Fibroblast of skin of left quadriceps (primary cell): ENCODE data around the gene KIAA0513.

Experiments used
- DNase-seq, 2 experiments: peaks; one replicate each; pipeline ENCODE4 v3.0.0-alpha.2; 2013; ENCODE audit warnings: low read depth in 2 of 2

KIAA0513 gene

DNA sequence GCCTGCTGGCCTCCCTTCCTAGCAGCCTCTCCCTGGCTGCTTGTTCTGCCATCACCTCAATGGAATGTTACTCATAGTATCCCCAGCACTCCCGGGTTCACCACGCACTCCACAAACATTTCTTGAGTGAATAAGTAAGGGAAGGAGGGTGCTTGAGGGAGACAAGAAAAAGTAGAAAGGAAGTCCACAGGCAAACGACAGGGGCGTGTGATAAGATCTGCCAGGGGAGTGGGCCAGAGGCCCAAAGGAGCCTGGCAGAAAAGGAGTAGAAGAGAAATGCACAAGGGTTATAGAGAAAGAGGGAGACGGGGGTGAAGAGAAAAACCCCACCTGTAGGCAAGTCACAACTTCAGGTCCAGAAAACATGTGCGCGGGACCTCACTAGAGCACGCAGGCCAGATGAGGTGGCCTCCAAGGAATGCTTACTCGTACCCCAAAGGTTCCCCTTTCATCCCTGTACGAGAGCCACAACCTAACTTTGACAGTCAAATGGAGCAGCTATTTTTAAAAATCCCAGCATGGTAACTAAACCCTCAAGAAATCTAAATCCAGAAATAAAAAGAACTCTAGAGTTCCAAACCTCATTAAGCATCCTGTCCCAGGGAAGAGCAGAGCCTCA lies 22.9 kb upstream of the KIAA0513 start:
- peak; percentile 84 to 86 for DNase-seq

DNA sequence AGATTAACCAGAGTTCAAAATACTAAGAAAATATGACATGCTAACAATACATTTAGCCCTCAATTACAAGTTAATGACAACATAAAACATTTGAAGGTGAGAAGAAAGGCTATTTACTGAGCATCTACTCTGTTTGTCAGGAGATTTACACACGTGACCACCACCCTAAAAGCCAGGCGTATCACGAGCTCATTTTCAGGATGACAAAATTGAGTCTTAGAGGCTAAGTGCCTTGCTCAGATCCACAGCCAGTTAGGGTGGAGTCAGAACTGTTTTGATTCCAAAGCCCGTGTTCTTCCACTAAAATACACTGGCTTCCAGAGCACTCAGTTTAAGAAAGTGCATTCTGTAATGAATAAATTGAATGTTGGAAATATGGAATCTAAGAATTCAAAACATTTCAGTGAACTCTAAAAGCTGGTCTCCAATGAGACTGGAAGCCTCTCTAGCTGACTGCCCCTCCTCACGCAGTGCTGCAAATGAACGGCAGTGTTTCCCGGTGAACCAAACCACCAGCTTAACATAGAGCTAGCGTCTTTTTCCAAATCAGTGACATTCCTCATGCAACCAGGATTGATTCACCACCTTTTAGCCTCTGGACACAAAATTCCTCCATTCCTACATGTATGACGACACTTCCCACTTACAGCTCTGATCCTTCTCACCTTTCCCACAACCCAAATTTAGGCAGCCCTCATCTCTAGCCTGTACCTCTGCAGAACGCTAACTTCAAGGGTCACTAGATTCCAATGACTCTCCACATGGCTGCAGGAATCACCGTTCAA lies 22.1 kb upstream of the KIAA0513 start:
- DNase-seq, result no peak

DNA sequence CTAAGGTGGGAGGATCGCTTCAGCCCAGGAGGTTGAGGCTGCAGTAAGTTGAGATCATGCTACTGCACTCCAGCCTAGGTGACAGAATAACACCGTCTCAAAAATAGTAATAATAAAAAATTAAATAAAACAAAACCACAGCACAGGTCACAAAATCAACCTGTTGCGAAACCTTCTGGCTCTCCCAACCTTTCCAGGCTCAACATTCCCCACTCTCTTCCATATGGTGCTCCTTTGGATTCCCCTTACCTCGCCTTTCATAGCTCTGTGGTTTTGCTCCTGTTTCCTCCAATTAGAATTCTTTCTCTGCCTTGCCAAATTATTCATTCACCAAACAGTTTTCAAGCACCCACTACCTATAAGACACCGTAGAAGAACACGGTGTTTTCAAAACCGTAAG lies 21.0 kb upstream of the KIAA0513 start:
- peak in 1 of 2 experiments; percentile 52 for DNase-seq

DNA sequence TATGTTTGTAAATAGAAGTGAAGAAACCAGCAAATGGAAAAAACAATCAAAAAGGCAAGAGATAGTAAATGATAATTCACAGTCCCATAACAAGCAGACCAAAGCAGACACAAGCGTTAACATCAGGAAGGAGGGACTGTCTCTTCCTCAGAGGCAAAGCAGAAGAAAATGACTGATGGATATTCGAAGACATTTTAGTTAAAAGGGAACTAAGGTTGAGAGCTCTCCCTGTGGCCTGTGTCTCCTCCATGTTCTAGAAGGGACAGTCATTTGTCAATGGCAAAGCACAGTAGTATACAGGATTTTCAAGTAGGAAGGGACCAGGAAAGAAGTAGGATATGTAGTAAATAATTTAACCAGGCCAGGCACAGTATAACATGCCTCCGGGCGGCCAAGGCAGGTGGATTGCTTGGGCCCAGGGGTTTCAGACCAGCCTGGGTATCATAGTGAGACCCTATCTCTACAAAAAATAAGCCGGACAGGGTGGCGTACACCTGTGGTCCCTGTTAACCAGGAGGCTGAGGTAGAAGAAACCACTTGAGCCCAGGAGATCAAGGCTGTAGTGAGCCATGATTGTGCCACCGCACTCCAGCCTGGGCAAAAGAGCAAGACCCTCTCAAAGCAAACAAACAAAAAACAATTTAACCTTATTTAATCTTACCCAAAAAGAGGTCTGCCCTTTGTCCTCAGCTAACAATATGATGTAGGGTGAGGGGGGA lies 19.9 kb upstream of the KIAA0513 start:
- DNase-seq, result no peak

DNA sequence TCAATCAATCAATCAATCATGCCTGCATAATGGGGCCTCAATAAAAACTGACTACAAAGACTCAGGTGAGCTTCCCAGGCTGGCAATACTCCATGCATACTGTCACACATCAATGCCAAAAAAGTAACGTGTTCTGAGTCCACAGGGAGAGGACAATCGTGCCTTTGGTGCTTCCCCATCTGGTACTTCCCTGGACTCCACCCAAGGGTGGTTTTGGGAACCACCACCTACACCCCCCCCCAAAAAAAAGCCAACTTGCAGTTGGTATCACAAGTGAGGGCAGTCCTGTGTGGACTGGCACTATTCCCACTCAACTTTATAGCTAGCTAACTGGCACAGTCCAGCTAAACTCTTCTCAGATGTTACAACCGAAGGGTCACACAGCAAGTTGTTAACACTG lies 19.3 kb upstream of the KIAA0513 start:
- no peak for DNase-seq

DNA sequence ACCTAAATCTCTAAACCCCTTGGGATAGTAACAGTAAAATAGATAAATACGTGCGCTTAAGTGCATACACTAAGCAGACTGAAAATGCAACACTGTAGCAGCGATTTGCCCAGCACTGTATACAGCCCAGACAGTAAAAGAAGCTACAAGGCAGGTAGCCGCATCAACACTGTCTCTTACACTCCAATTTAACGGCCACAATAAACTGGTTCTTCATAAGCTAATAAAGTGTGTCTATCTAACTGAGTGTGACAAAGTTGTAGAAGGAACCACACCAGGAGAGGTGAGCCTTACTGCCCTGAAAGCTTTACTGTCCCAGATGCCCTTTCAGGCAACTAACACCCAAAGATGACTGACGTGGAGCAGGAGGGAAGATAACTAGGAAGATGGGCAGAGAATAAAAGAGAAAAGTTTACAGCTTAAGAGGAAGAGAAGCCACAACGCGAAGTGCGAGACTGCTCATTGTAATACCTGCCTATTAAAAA lies 17.1 kb upstream of the KIAA0513 start:
- no peak for DNase-seq

DNA sequence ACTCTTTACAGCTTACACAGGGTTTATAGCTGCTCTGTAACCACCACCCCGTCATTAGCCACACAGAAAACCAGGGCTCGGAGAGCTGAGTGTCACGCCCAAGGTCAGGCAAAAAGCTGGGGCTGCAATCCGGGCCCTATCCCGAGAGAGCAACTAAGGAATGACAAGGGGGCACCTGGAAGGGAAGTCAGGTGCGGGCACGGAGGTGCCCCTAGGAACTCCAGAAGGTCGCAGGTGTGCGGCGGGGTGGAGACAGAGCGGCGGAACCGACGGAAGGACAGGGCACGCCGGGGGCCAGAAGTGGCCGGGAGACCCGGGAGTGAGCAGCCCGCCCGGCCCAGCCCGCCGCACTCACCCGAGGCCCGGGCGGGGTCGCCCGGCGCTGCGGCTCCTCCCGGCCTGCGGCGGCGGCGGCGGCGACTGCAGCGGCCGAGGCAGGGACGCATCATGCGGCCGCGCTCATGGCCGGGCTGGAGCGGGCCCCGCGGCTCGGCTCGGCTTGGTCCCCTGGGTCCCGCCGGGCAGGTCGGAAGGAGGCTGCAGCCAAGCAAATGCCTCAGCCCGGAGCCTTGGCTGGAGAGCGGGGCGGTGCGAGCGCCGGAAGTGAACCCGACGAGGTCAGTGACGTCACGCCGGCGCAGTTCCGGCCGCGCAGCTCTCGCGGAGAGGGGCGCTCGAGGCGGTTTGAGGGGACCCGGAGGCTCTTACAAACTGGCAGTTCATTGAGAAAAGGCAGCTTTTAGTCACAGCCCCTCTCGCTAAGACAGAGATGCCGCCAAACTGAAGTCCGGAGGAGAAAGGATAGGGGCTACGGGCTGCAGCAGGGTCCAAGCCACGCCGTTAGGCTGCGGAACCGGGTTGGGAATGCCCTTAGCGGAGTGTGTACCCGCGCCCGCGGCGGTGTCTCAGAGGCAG lies 16.4 kb upstream of the KIAA0513 start, which contains the start of gene ZDHHC7:
Gene ZDHHC7, minus strand, starts transcription at position 605 of the 915 bp plus-strand sequence. CDS start 20,917 bp downstream, outside the sequence.
- DNase-seq, result peak; percentile 65

DNA sequence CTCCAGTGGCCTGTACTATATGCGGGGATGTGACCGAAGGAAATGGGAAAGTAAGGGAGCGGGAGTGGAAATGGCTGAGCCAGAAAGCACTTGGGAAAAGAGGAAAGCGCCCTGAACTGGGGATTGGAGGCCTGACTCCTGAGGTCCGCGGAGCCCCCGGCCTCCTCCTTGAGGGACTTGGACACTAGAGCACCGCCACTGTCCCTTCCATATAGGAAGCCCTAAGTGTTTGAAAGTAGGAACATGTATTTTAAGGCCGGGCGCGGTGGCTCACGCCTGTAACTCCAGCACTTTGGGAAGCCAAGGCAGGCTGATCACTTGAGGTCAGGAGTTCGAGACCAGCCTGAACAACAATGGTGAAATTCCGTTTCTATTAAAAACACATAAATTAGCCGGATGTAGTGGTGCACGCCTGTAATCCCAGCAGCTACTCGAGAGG lies 15.7 kb upstream of the KIAA0513 start:
- DNase-seq, result no peak

DNA sequence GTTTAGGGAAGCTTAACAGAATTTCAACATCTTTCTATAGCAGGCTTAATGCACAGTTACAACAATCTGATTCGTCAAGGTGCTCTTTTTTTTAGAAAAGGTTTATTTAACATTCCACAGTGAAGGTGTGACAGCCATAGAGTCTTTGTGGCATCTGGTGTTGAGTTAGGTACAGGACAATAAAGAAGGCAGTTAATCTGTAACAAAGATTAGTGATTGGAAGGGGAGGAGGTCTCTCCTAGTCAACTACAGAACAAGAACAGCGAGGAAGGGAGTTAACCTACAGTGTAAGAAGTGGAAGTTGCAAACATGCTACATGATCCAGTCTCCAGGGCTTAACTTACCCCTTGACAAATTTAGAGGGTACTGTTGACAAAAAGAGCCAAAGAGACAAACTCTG lies 13.3 kb upstream of the KIAA0513 start:
- no peak for DNase-seq

DNA sequence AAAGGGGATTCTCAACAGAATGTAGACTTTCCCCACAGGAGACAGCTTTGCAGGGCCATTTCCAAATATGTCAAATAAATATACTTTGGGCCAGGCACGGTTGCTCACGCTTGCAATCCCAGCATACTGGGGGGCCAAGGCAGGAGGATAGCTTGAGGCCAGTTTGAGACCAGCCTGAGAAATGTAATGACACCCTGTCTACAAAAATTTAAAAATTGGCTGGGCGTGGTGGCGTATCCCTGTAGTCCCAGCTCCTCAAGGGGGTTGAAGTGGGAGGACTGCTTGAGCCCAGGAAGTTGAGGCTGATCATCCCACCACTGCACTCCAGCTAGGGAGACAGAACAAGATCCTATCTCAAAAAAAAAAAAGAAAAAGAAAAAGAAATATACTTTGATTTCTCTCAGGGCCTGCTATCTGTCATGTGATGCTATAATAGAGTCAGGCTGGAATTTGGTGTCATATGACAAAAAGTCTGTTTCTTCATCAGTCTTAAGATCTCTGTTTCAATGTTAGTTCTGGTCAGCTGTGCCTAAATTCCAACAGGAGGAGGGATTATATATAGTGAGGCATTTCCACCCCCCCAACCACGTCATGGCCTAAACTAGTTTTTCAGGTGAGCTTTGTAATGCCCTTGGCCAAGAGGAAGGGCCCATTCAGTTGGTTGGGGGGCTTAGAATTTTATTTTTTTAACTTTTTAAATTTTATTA lies 12.0 kb upstream of the KIAA0513 start:
- DNase-seq, result no peak

DNA sequence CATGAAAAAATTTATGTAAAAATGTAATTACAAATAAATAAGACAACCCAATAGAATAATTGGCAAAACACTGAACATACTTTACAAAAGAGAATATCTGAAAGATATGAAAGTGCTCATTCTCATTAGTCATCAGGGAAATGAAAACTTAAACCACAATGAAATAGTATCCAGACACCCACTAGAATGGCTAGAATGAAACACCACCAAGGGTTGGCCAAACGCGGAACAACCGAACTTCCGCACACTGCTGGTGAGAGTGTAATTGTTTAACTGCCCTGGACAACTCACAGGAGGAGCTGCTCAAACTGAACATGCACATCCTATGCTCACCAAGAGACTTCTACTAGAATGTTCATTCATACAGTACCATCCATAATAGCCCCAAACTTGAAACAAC lies 10.4 kb upstream of the KIAA0513 start:
- DNase-seq, result no peak

DNA sequence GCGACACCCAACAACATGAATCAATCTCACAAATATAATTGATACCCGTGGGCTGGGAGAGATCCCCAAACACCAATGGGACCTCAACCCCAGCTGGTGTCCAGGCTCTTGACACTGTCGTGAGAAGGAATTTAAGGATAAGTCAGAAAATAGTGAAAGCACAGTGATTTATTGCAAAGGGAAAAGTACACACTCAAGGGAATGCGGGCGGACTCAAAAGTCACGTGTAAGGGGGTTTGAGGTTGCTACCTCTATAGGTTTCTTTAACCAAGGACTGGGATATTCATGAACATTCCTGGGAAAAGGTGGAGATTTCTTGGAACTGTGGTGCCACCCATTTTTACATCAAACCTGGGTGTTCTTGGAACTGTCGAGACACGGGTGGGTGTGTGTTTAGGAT lies 10.0 kb upstream of the KIAA0513 start:
- no peak for DNase-seq

DNA sequence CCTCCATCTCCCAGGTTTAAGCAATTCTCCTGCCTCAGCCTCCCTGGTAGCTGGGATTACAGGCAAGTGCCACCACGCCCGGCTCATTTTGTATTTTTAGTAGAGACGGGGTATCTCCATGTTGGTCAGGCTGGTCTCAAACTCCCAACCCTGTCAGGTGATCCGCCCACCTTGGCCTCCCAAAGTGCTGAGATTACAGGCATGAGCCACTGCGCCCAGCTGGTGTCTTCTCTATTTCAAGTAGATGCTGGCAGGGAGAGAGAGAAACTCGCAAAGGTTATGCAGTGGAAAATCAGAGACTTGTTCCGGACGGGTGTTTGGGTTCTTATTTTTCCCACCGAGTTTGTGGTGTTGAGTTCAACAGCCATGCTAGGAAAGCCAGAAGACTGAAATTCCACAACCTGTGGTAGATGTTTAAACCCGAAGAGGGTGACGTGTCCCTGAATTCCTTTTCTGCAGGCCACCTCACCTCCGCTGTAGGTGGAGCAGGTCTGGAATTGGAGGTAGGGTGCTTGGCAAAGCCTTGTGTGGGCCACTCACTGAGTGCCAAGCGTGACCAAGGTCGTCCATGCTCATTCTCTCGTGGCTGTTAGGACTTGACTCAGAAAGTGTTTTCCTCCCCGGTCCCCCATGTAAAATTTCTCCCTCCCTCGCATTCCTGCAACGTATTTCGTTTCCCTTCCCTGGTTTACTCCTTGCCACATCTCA lies 8.9 kb upstream of the KIAA0513 start:
- DNase-seq, result no peak

DNA sequence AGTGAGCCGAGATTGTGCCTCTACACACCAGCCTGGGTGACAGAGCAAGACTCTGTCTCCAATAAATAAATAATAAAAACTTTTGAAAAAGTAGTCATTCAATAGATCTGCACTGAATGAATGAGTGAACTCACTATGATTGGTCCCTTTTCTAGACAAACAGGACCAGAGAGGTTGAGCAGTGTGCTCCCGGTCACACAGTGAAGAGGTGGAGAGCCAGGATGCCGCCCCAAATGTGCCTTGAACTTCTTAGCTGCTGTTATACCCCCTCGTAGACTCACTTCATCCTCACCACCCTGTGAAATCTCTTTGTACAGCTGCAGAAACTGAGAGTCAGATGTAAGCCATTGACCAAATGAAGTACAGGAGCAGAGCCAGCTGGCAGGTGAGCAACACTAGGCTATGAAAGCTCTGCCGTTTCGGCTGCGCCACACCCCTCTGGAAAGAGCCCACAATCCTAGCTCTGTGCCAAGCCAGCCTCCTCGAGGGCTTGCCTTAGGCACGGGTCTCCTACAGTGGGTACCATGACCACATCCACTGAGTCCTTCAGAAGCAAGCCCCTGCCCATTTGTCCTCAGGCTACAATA lies 7.8 kb upstream of the KIAA0513 start:
- DNase-seq, result no peak

DNA sequence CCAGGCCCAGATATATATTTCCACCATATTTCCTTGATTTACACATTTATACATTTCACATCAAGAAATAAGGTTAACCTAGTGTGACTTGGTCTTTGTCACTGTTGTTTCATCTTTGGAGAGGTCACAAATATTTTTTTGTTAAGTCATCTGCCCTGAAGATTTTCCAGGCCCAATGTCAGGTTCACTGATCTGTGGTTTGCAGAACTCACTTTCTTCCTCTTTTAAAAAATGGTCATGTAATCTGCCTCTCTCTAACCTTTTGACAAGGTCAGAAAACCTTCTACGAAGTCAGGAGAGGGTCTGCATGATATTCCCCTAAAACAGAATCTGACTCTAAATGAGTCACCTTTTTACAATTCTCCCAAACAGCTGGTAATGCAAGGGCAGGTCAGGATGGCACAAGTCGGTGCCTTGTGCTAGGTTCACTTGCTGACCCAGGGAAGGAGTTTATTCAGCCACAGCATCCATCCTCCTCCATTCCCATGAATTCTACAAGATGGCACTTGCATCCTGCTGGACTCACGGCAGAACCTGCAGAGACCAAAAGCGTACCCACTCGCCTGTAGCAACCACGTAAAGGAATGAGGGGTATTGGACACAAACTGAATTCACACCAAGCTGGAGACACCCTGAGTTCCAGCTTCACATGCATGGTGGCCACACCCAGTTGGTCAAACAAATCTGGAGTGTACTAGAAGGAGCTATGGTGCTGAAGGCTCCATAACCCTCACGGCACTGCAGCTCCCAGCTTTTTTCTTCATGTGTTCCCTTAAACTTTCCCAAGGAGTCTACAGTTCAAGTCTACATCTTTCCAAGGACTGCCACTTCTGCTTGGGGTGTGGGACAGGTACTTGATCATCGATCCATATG lies 1.6 kb upstream of the KIAA0513 start:
- no peak for DNase-seq

DNA sequence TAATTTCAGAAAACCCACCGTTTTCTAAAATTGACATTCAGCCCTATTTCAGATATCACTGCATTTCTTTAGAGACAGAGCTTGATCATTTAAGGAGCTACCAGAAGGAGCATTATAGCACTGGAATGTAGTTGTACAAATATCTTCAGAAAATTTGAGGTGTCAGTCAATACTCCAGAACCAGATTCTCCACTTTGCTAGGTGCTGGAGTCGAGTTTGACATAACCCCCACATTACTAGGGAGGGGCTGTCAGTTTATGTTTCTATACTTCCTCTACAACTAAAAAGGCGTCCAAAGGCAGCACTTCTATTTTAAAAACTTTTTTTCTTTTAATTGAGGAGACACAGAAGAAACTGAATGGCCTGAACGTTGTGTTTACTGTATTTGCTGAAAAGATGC lies 892 bp upstream of the KIAA0513 start:
- DNase-seq, result no peak

DNA sequence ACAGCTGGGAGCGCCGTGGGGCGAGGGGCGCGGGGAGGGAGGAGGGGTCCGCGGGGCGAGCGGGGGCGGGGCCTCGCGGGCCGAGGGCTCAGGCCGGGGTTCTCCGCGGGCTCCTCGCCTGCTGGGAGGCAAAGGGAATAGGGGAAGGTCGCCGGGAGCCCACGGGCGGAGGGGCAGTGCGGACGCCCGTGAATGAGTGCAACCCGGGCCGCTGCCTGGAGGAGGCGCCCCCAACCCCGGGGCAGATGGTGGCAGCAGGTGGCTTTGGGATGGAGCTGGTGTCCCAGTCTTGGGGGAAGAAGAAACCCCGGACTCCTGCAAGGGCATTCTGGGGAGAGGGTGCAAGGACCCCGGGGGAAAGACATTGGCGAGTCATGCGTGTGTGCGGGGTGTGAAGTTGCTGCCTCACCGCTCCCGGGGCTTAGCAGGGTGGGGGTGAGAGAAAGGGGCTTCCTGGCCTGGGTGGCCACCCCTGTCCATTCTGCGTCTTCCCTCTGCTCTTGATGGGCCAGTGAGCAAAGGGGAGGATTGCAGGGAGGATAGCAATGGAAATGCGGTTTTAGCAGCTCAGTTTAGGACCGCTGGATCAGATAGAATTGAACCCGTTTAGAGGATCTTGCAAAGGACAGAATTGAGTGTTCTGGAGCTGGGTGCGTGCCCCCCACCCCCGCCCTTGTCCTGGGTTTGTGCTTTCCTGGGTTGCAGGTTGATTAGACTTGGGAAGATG lies 526 bp downstream of the KIAA0513 start:
- no peak for DNase-seq
